HL-60 (cell line): Measurements from ENCODE around the gene TRIAP1.

ENCODE experiments used
- GABPA ChIP-seq: IDR thresholded peaks from 2 replicates; pipeline ENCODE4 v1.6.1; 2012; ENCODE audit warnings: low read depth
- POLR2AphosphoS5 ChIP-seq: IDR thresholded peaks from 2 replicates; pipeline ENCODE4 v1.6.1; 2012; ENCODE audit warnings: low read depth
- SPI1 ChIP-seq: IDR thresholded peaks from 2 replicates; pipeline ENCODE4 v1.6.1; 2012; ENCODE audit warnings: low read depth, mild to moderate bottlenecking, borderline replicate concordance
- TF ChIP-seq, protein P1 (sequence below): IDR thresholded peaks from one replicate; pipeline ENCODE4 v1.5.1; 2011; ENCODE audit warnings: low read length, control low read depth, inconsistent platforms; ENCODE audit not compliant: insufficient read depth
- TF ChIP-seq, protein P2 (sequence below): IDR thresholded peaks from 2 replicates; pipeline ENCODE4 v1.6.1; 2012; ENCODE audit warnings: low read depth; ENCODE audit not compliant: insufficient replicate concordance

DNA sequence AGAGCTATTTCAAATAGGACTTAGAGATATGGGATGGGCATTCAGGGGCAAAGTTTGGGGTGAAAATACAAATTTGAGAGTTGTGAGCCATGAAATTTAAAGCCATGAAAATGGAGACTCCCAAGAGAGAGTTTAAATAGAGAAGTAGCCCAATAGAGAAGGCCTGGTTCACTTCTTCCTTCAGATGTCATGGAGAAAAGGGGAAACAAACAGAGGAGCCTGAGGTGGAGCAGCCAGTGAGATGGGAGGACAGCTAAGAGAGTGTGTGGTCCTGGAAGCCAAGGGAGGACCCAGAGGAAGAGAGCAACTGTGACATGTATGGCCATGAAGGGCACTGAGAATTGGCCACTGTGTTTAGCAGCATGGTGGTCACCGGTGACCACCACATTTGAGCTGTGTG, 37.4 kb upstream of the TRIAP1 start:
- TF ChIP-seq, protein P1, sequence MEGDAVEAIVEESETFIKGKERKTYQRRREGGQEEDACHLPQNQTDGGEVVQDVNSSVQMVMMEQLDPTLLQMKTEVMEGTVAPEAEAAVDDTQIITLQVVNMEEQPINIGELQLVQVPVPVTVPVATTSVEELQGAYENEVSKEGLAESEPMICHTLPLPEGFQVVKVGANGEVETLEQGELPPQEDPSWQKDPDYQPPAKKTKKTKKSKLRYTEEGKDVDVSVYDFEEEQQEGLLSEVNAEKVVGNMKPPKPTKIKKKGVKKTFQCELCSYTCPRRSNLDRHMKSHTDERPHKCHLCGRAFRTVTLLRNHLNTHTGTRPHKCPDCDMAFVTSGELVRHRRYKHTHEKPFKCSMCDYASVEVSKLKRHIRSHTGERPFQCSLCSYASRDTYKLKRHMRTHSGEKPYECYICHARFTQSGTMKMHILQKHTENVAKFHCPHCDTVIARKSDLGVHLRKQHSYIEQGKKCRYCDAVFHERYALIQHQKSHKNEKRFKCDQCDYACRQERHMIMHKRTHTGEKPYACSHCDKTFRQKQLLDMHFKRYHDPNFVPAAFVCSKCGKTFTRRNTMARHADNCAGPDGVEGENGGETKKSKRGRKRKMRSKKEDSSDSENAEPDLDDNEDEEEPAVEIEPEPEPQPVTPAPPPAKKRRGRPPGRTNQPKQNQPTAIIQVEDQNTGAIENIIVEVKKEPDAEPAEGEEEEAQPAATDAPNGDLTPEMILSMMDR = no peak
- TF ChIP-seq, protein P2, sequence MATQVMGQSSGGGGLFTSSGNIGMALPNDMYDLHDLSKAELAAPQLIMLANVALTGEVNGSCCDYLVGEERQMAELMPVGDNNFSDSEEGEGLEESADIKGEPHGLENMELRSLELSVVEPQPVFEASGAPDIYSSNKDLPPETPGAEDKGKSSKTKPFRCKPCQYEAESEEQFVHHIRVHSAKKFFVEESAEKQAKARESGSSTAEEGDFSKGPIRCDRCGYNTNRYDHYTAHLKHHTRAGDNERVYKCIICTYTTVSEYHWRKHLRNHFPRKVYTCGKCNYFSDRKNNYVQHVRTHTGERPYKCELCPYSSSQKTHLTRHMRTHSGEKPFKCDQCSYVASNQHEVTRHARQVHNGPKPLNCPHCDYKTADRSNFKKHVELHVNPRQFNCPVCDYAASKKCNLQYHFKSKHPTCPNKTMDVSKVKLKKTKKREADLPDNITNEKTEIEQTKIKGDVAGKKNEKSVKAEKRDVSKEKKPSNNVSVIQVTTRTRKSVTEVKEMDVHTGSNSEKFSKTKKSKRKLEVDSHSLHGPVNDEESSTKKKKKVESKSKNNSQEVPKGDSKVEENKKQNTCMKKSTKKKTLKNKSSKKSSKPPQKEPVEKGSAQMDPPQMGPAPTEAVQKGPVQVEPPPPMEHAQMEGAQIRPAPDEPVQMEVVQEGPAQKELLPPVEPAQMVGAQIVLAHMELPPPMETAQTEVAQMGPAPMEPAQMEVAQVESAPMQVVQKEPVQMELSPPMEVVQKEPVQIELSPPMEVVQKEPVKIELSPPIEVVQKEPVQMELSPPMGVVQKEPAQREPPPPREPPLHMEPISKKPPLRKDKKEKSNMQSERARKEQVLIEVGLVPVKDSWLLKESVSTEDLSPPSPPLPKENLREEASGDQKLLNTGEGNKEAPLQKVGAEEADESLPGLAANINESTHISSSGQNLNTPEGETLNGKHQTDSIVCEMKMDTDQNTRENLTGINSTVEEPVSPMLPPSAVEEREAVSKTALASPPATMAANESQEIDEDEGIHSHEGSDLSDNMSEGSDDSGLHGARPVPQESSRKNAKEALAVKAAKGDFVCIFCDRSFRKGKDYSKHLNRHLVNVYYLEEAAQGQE = no peak
- no peak for TF ChIP-seq POLR2AphosphoS5
- no peak for TF ChIP-seq GABPA
- peak; percentile 15; the same call in 1 of the 2 replicates for TF ChIP-seq SPI1
